ENCODE results near the gene RO60.

GRCh38 chr1:193083365-193084088 lies 24.1 kb downstream of the RO60 start:
- no peak for TF ChIP-seq CTCF (IDR thresholded peaks at IDR 0.05; ENCODE audit: insufficient read depth, low read length)
- TF ChIP-seq GABPA (IDR thresholded peaks at IDR 0.05; ENCODE audit: low read depth): no peak
- no peak for TF ChIP-seq REST (IDR thresholded peaks at IDR 0.05; ENCODE audit: insufficient replicate concordance, low read depth)
- TF ChIP-seq POLR2AphosphoS5 (IDR thresholded peaks at IDR 0.05; ENCODE audit: low read depth): no peak
- no peak for TF ChIP-seq SPI1 (IDR thresholded peaks at IDR 0.05; ENCODE audit: borderline replicate concordance, low read depth)
